Stimulated activated CD4-positive, alpha-beta T cell treated with anti-CD3 and anti-CD28 coated beads, Interleukin-2, amount 100 ng/mL, for 48 hours (primary cell): ENCODE measurements around the gene ANAPC7.
"Not testable (repeated sequence)": the region's sequence is repeated elsewhere in the genome, so short reads cannot be mapped to it uniquely, and the experiment has no call there.

Experiments used
- DNase-seq, 2 donors: peaks; one replicate each; pipeline ENCODE4 v3.0.0-alpha.2; 2020

Gene ANAPC7

GRCh38 chr12:110345963-110346362, 57.5 kb downstream of the ANAPC7 start:
- DNase-seq, result no peak

GRCh38 chr12:110345176-110345661, 58.3 kb downstream of the ANAPC7 start:
- DNase-seq, result no peak

- no peak for DNase-seq
Observed at GRCh38 chr12:110344657-110345056, 58.9 kb downstream of the ANAPC7 start.

- no peak for DNase-seq
Observed at GRCh38 chr12:110343736-110344555, 59.6 kb downstream of the ANAPC7 start.

GRCh38 chr12:110343114-110343513, 60.4 kb downstream of the ANAPC7 start:
- no peak for DNase-seq

- no peak for DNase-seq
Observed at GRCh38 chr12:110342157-110342556, 61.4 kb downstream of the ANAPC7 start.

- no peak for DNase-seq
Observed at GRCh38 chr12:110340706-110341105, 62.8 kb downstream of the ANAPC7 start.

GRCh38 chr12:110340261-110340660, 63.2 kb downstream of the ANAPC7 start:
- DNase-seq, result not testable (repeated sequence)

GRCh38 chr12:110339184-110339952, 64.1 kb downstream of the ANAPC7 start:
- DNase-seq, result no peak

GRCh38 chr12:110338754-110339153, 64.8 kb downstream of the ANAPC7 start:
- DNase-seq, result no peak

GRCh38 chr12:110337912-110338710, 65.4 kb downstream of the ANAPC7 start:
- DNase-seq, result no peak

- DNase-seq, result no peak
Observed at GRCh38 chr12:110335481-110336045, 67.9 kb downstream of the ANAPC7 start.

GRCh38 chr12:110333201-110333600, 70.3 kb downstream of the ANAPC7 start:
- DNase-seq, result no peak

GRCh38 chr12:110330544-110330943, 73.0 kb downstream of the ANAPC7 start:
- no peak for DNase-seq

- no peak for DNase-seq
Observed at GRCh38 chr12:110330124-110330523, 73.4 kb downstream of the ANAPC7 start.

GRCh38 chr12:110329710-110330109, 73.8 kb downstream of the ANAPC7 start:
- DNase-seq, result no peak
